ENCODE data around the gene C1QTNF7.

The C1QTNF7 gene

DNA sequence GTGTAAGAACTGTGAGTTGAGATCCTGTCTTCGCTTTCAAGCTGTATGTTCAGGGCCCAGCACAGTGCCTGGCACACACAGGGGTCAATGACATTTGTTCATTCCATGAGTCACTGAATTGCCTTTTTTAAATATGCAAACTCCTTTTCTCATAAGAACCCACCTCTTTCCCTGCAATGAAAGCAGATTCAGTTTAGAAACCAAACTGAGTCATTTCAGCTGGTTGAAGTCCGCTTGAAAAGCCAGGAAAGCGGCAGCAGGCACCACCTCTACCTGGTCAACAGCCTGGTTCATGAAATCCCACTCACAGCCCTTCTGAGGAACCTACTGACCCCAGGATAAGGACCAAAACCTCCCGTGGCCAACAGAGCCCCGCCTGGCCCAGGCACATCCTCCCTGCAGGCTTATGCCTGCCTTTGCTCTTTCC is 4.5 kb upstream of the C1QTNF7 start:
- Mint-ChIP-seq H3K27me3 (ENCODE audit: low read depth) (peaks cover 4% of the 10 kb centered on the region), H3K4me1 (ENCODE audit: low read depth) (peaks cover 28% of the 10 kb centered on the region), H3K9me3 (peaks cover 2% of the 10 kb centered on the region), H3K27ac (no peak overlapping the region), H3K4me3 (no peak overlapping the region), H3K36me3 (ENCODE audit: low read depth) (no peaks in the 10 kb centered on the region)
- DNase-seq (ENCODE audit: low spot score), result no peak

DNA sequence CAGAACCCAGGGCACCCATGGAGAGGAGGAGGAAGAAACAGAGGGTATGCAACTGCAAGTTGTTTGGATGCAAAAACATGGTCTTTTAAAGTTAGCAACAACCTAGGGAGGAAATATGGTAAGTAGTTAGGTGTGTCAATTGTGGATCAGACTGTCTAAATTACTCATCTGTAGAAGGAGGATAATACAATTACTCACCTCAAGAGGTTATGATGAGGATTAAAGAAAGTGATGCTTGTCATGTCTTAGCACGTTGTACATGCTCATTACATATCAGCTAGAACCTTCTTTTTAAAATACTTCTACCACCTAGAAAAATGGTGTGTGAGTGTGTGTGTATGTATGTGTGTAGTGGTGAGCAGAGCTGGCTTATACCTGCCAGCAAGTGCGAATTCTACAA is 2.3 kb upstream of the C1QTNF7 start:
- no peaks in the 10 kb centered on the region for H3K9me3 Mint-ChIP-seq
- H3K4me1 Mint-ChIP-seq (ENCODE audit: low read depth), result peaks cover 28% of the 10 kb centered on the region
- H3K4me3 Mint-ChIP-seq, result no peak overlapping the region
- no peak for DNase-seq (ENCODE audit: low spot score)
- no peaks in the 10 kb centered on the region for H3K36me3 Mint-ChIP-seq (ENCODE audit: low read depth)
- no peak overlapping the region for H3K27ac Mint-ChIP-seq
- no peaks in the 10 kb centered on the region for H3K27me3 Mint-ChIP-seq (ENCODE audit: low read depth)

DNA sequence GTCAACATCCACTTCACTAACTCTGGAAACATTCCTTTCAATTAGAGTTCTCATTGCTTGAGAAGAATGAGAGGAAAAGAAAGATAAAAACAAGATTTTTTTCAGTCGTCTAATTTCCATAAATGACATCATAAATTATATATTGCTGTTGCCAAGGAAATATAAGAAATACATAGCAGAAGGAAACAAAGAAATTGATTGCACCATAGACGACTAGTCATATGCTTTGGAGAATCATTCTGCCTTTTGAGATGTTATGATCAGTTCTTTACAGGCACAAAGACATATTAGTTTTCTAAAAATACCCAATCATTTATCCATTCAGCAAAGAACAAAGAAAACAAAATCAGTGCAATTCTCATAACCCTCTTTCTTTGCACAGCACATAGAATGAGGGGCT is 672 bp upstream of the C1QTNF7 start:
- Mint-ChIP-seq H3K9me3 (no peaks in the 10 kb centered on the region), H3K27ac (no peak overlapping the region), H3K36me3 (ENCODE audit: low read depth) (no peaks in the 10 kb centered on the region), H3K4me3 (no peak overlapping the region), H3K27me3 (ENCODE audit: low read depth) (no peaks in the 10 kb centered on the region), H3K4me1 (ENCODE audit: low read depth) (peaks cover 28% of the 10 kb centered on the region)
- no peak for DNase-seq (ENCODE audit: low spot score)

DNA sequence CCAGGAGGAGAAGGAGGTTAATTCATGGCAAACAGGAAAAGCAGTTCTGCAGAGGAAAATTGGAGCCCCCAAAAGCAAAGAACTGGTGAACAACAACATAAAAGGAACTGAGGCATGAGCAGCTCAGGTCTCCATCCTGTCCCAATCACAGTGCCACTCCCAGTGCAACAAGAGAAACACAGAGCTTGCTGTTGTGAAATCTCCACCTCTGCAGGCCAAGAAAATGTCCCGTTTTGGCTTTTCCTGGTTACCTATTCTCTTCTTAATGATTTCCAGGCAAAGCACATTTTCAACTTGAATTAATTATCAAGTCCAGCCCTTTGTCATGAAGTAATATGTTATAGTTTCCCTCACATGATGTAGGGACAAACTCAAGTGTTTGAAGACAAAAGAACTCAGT is 778 bp downstream of the C1QTNF7 start:
- H3K27ac Mint-ChIP-seq, result no peak overlapping the region
- H3K4me1 Mint-ChIP-seq (ENCODE audit: low read depth), result peaks cover 26% of the 10 kb centered on the region
- no peaks in the 10 kb centered on the region for H3K36me3 Mint-ChIP-seq (ENCODE audit: low read depth)
- no peak for DNase-seq (ENCODE audit: low spot score)
- no peaks in the 10 kb centered on the region for H3K27me3 Mint-ChIP-seq (ENCODE audit: low read depth)
- no peaks in the 10 kb centered on the region for H3K9me3 Mint-ChIP-seq
- H3K4me3 Mint-ChIP-seq, result no peak overlapping the region

DNA sequence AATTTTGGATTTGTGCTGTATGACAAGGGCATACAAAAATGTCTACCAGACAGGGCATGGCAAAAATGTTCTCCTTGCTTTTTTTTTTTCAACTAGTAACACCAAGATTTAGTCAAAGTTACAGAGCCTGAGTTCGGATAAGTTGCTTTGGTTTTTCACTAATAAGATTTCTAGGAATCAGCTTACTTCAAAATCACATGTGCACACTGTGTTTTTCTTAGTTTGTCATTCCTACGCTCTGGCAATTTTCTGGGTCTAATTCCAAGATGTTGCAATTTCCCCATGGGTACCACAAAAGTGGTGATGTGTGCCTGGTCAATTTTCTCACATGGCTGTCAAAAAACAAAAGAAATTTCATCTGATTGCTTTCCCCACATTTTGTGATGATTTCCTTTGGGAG is 6.3 kb downstream of the C1QTNF7 start:
- H3K4me3 Mint-ChIP-seq, result no peak overlapping the region
- H3K4me1 Mint-ChIP-seq (ENCODE audit: low read depth), result no peaks in the 10 kb centered on the region
- H3K27ac Mint-ChIP-seq, result no peak overlapping the region
- no peaks in the 10 kb centered on the region for H3K36me3 Mint-ChIP-seq (ENCODE audit: low read depth)
- H3K27me3 Mint-ChIP-seq (ENCODE audit: low read depth), result peaks cover 10% of the 10 kb centered on the region
- no peaks in the 10 kb centered on the region for H3K9me3 Mint-ChIP-seq
- no peak for DNase-seq (ENCODE audit: low spot score)

DNA sequence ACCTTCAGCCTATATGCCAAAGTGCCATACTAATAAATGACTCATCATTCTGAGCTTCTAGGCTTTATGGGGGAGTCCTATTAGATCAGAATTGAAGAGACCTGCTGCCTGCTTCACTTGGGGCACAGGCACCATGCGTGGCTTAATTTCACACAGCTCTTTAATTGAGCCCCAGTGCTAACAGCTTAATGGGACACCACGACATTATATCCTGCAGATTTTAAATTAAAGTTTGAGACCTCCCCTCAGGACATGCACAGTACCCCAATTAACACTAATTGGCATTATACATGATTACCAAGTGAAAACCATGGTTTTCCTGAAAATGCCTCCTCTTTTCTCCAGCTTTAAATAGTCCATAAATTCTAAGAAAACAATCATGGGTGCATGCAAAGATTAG is 6.8 kb downstream of the C1QTNF7 start:
- Mint-ChIP-seq H3K4me1 (ENCODE audit: low read depth) (no peaks in the 10 kb centered on the region), H3K9me3 (no peaks in the 10 kb centered on the region), H3K27ac (no peak overlapping the region), H3K27me3 (ENCODE audit: low read depth) (peaks cover 10% of the 10 kb centered on the region), H3K36me3 (ENCODE audit: low read depth) (no peaks in the 10 kb centered on the region), H3K4me3 (no peak overlapping the region)
- no peak for DNase-seq (ENCODE audit: low spot score)

DNA sequence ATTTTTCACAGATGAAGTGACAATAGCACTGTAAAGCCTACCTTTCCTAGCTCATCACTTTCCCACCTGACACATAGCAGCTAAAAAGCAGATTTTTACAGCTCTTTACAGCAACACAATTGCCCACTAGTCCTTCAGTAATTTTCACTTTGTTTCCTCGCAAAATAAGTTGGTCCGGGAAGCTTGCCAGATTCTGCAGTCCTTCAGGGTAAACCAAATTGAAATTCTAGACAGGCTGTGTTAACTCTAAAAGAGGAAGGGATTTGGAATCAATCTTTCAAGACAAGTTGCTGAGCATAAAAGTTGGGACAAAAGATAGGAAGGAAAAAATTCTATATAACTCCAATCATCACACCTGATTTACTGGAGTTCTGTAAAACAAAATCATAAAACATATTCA is 8.7 kb downstream of the C1QTNF7 start:
- Mint-ChIP-seq H3K9me3 (no peaks in the 10 kb centered on the region), H3K27ac (no peak overlapping the region)
- DNase-seq (ENCODE audit: low spot score), result no peak

DNA sequence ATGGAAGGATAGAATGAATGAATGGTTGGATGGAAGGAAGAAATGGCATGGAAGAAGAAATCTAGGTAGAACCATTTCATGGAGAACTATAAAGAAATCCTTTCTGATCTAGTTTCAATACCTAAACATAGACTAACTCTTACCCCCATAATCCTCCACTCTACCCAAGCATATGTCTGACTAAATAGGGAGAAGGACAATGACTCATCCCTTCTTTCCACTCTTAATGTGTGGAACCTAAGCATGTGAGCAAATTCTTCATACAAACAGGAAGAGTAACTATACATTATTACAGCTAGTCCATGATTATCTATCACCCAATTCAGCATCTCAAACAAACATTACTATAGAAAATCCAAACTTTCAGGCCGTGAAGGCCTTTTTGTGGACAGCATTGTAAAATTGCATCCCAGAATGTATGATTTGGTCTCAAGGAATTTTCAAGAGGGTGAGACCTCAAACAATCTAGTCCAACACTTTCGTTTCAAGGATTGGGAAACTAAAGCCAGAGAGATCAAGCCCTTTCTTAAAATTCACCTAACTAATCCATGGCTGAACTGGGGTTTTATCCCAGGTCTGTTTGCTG is 11.2 kb downstream of the C1QTNF7 start:
- no peaks in the 10 kb centered on the region for H3K4me1 Mint-ChIP-seq (ENCODE audit: low read depth)
- no peaks in the 10 kb centered on the region for H3K9me3 Mint-ChIP-seq
- peaks cover 10% of the 10 kb centered on the region for H3K27me3 Mint-ChIP-seq (ENCODE audit: low read depth)
- no peak for DNase-seq (ENCODE audit: low spot score)
- H3K4me3 Mint-ChIP-seq, result no peak overlapping the region
- no peak overlapping the region for H3K27ac Mint-ChIP-seq
- H3K36me3 Mint-ChIP-seq (ENCODE audit: low read depth), result peaks cover 2% of the 10 kb centered on the region

More for the DNA sequence above, 8.7 kb downstream of the C1QTNF7 start:
- Mint-ChIP-seq H3K4me3 (no peak overlapping the region), H3K36me3 (ENCODE audit: low read depth) (no peaks in the 10 kb centered on the region), H3K27me3 (ENCODE audit: low read depth) (peaks cover 10% of the 10 kb centered on the region), H3K4me1 (ENCODE audit: low read depth) (no peaks in the 10 kb centered on the region)

DNA sequence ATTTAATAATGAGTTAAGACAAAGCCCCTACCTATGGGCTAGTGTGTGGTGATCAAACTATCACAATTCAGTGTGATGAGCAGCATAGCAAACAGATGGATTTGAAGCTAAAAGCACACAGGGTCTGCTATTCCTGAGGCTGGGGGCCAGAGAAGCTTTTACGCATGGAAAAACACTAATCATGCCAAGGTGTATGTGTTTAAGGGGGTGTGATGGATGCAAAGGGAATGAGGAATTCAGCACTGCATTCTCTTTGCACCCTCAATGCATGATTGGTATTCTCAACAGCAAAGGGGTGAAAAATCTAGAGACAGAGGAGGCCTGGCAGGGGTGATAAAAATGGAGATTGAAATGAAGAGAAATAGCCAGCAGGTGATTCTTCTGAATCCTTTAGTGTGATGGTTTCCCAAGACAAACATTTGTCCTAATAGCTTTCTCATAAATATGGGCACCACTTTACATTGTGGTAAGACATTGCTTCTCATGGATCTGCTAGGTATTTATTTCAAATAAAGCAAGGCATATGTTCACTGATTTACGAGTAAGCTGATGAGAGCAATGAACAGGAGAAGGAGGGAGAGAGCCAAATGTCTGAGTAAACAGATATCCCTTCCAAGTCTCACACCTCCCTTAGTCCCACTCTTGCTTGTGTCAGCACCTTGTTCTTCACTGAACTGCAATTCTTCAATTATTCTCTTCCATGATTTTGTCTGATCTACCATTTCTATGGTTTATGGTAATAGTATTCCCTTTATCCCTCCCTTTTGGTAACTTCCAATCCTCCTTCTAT is 15.7 kb downstream of the C1QTNF7 start:
- Mint-ChIP-seq H3K27ac (no peak overlapping the region), H3K4me3 (no peak overlapping the region), H3K4me1 (ENCODE audit: low read depth) (peaks cover 11% of the 10 kb centered on the region), H3K27me3 (ENCODE audit: low read depth) (no peaks in the 10 kb centered on the region), H3K36me3 (ENCODE audit: low read depth) (peaks cover 2% of the 10 kb centered on the region), H3K9me3 (no peaks in the 10 kb centered on the region)
- DNase-seq (ENCODE audit: low spot score), result no peak

DNA sequence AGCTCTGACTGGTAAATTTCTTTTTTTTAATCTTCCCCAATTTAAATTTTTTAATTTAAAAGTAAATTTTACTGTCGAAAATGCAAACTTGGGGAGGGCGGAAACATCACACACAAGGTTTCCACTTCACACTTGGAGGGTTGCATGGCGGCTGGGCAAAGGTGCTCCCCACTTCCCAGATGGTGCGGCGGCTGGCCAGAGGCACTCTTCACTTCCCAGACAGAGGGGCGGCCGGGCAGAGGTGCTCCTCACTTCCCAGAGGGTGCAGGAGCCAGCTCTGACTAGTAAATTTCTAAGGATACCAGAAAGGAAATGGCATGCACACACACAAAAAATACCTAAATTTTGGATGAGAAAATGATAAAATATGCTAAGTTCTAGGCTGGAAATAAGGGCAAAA is 16.4 kb downstream of the C1QTNF7 start:
- H3K4me1 Mint-ChIP-seq (ENCODE audit: low read depth), result peaks cover 11% of the 10 kb centered on the region
- H3K36me3 Mint-ChIP-seq (ENCODE audit: low read depth), result peaks cover 2% of the 10 kb centered on the region
- no peak for DNase-seq (ENCODE audit: low spot score)

DNA sequence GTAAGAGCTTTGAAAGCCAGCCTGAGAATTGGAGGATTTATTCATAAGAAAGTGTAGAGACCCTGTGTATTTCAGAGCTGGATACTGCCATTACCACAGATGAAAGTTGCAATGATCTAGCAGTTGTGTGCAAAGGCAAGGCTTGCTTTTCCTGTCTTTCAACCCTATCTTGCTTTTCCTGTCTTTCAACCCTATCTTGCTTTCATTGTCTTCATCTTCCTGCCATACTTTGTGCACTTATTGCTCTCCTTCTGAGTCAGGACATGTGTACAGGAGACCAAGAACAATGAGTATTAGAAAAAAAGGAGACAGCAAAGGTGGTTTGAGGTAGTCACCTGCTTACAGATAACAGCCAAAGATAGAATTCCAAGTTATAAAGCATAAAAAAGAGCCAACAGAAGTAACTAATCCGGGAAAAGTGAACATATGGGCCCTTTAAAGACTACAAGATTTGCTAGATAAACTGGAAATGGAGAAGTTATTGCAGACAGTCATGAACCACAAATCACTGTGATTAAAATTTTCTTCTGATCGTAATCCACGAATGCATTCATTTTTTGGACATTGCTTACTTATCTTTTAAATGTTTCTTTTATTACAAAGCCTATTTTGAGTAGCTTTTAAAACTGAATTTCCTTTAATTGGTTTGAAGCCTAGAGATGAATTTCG is 17.2 kb downstream of the C1QTNF7 start:
- no peak for DNase-seq (ENCODE audit: low spot score)
- Mint-ChIP-seq H3K4me3 (no peak overlapping the region), H3K4me1 (ENCODE audit: low read depth) (peaks cover 11% of the 10 kb centered on the region), H3K27ac (no peak overlapping the region), H3K36me3 (ENCODE audit: low read depth) (peaks cover 2% of the 10 kb centered on the region), H3K9me3 (no peaks in the 10 kb centered on the region), H3K27me3 (ENCODE audit: low read depth) (no peaks in the 10 kb centered on the region)

More for the DNA sequence above, 16.4 kb downstream of the C1QTNF7 start:
- H3K27me3 Mint-ChIP-seq (ENCODE audit: low read depth), result no peaks in the 10 kb centered on the region
- H3K9me3 Mint-ChIP-seq, result no peaks in the 10 kb centered on the region
- no peak overlapping the region for H3K27ac Mint-ChIP-seq
- H3K4me3 Mint-ChIP-seq, result no peak overlapping the region

DNA sequence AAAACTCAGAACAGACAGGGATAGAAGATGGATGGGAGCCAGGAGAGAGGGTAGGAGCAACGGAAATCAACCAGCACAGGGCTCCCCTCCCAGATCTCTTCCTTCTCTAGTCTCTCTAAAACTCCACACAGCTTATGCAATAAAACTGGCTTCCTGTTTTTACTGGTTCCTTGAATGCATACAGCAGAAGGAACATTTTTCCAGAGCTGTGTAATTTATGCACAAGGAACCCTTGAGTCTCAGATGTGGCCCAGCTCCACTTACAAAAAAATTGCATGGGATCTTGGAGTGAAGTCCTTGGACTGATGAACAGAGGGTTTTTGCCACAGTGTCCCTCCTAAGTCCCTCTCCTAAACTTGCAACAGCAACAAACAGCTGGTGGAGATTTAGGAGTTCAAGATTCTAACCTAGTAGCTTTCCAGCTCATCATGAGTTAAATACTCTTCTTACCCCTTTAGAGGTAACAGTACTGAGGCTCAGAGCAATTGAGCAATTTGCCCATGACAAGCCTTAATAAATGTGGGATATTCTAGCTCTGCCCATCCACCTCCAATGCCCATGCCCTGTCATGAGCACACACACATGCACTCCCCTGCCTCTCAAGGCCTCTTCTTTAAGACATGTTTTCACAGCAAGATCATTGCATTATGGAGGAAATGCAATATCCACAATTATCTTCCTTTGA is 23.5 kb downstream of the C1QTNF7 start:
- Mint-ChIP-seq H3K9me3 (no peaks in the 10 kb centered on the region), H3K27ac (no peak overlapping the region), H3K27me3 (ENCODE audit: low read depth) (peaks cover 3% of the 10 kb centered on the region), H3K4me1 (ENCODE audit: low read depth) (peaks cover 1% of the 10 kb centered on the region), H3K36me3 (ENCODE audit: low read depth) (no peaks in the 10 kb centered on the region), H3K4me3 (no peak overlapping the region)
- no peak for DNase-seq (ENCODE audit: low spot score)

DNA sequence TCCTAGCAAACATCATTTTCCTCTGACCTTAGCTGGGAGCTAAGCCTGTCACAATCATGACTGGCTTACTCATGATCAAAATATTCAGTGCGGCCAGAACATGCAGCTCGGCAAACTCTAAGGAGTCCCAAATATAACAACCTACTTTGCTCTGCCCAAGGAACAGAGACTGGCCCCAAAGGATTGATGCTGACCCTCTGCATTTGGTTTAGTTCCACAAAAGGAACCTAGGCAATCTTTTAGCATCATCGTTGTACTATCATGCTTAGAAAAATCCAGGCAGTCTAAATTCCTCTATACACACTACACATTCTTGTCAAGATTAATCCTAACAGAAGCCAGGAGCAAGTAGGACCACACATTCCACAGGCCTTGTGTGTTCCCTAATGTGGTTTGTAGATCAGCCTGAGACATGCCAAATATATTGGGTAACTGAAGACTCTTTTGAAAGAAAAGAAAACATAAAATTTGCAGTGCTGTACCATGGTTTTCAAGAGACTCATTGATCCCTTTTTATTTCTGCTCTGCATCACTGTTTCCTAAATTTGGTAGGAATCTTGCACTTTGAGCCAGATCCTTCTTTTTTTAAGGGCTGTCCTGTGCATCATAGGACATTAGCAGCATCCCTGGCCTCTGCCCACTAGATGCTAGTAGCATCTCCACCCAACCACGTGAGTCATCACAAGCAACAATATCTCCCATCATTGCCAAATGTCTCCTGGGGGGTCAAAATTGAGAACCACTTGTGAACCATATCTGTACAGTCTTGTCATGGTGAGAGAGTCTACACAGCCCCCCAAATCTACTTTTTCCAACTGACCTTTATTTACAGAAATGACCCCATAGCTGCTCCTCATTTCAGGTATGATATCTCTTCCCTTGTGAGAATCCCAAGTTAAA is 24.3 kb downstream of the C1QTNF7 start:
- no peaks in the 10 kb centered on the region for H3K9me3 Mint-ChIP-seq
- H3K4me3 Mint-ChIP-seq, result no peak overlapping the region
- DNase-seq (ENCODE audit: low spot score), result no peak
- no peaks in the 10 kb centered on the region for H3K36me3 Mint-ChIP-seq (ENCODE audit: low read depth)
- H3K4me1 Mint-ChIP-seq (ENCODE audit: low read depth), result peaks cover 1% of the 10 kb centered on the region
- H3K27ac Mint-ChIP-seq, result no peak overlapping the region
- H3K27me3 Mint-ChIP-seq (ENCODE audit: low read depth), result peaks cover 3% of the 10 kb centered on the region
